ENCODE measurements around the gene EXD3. TPM values are rescaled to one million over a fixed set of nuclear protein-coding genes. Genes with fewer than 3 reads are reported as not detected.
"Not testable (repeated sequence)": the region's sequence is repeated elsewhere in the genome, so short reads cannot be mapped to it uniquely, and the experiment has no call there.

Gene EXD3
- total RNA-seq, 1 donor from 2014 or later, result 10.8 TPM

DNA sequence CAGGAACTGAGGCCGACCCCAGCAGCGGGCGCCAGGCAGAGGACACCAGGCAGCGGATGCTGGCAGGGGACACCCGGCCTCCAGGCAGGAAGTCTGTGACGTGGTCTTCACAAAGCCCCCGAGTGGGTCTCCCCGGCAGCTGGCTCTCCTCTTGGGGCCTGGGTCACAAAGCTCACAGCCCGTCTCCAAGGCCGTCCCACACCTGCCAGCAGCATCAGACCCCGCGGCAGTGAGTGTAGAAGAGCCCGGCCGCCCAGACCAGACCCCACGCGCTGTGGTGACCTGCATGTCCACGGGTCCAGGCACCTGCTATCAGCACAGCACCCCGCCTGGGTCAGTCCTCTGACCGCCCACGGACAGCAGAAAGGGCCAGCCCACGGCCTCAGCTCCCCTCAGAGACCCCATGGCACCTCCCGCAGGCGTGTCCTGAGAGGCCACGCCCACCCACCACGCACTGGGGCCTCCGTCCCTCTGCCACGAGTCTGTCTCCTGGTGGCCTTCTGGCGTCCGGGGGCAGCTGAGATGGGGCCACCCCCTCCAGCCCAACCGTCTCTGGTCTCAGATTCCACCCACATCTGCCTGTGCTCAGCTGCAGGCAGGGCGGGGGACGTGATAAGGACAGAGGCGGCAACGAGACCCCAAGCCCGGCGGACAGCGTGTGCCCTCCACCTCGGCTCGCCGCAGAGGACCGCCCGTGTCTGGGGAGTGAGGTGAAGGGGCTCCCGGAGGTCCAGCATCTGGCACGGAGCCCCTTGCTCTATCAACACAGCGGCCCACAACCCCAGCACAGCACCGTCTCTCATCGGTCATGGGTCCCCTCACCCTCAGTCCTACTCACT is 34.2 kb downstream of the EXD3 start:
- FAIRE-seq, result no peak
- TF ChIP-seq, protein P1, sequence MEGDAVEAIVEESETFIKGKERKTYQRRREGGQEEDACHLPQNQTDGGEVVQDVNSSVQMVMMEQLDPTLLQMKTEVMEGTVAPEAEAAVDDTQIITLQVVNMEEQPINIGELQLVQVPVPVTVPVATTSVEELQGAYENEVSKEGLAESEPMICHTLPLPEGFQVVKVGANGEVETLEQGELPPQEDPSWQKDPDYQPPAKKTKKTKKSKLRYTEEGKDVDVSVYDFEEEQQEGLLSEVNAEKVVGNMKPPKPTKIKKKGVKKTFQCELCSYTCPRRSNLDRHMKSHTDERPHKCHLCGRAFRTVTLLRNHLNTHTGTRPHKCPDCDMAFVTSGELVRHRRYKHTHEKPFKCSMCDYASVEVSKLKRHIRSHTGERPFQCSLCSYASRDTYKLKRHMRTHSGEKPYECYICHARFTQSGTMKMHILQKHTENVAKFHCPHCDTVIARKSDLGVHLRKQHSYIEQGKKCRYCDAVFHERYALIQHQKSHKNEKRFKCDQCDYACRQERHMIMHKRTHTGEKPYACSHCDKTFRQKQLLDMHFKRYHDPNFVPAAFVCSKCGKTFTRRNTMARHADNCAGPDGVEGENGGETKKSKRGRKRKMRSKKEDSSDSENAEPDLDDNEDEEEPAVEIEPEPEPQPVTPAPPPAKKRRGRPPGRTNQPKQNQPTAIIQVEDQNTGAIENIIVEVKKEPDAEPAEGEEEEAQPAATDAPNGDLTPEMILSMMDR (IDR thresholded peaks at IDR 0.05; ENCODE audit: insufficient read depth, low read length, severe bottlenecking), result no peak
- DNase-seq (ENCODE audit: low read depth), result no peak
- Histone ChIP-seq H3K27me3 (ENCODE audit: control insufficient read depth, insufficient read depth, low read length) (no peaks in the 10 kb centered on the region), H3K36me3 (ENCODE audit: control insufficient read depth, insufficient read depth, low read length) (no peaks in the 10 kb centered on the region), H3K4me3 (ENCODE audit: low read depth, low read length) (no peak overlapping the region)

DNA sequence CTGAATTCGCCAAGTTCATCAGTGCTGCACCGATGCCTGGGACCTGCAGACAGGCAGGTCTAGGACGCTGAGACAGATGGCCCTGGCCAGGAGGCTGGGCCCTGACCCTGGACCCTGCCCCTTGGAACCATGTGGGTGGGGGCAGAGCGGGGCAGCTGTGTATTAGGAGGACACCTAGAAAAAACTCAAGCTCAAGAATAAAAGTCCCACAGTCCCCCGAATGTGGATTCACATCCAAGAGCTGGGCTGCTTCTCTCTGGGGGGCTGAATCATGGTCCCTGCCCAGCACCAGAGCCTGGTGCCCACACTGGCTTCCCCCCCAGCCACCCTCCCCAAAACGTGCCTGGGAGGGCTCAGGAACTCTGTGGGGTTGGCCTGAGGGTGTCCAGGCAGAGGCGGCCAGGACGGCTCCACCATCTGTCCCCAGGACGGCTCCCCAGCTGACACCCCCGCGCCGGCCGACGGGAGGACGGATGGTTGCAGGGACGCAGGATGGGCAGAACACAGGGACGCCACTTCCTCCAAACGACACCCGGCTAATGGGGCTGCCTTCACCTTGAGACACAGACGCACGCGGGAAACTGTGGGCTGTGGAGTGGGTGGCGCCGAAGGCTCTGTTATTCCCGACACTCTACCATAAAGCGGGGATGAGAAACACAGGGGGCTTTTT is 34.9 kb downstream of the EXD3 start:
- TF ChIP-seq, protein P1 (IDR thresholded peaks at IDR 0.05; ENCODE audit: insufficient read depth, low read length, severe bottlenecking), result no peak
- FAIRE-seq (no peak), DNase-seq (ENCODE audit: low read depth) (no peak)
- no peak overlapping the region for H3K4me3 ChIP-seq (ENCODE audit: low read depth, low read length)
- H3K27me3 ChIP-seq (ENCODE audit: control insufficient read depth, insufficient read depth, low read length), result no peaks in the 10 kb centered on the region
- H3K36me3 ChIP-seq (ENCODE audit: control insufficient read depth, insufficient read depth, low read length), result no peaks in the 10 kb centered on the region

DNA sequence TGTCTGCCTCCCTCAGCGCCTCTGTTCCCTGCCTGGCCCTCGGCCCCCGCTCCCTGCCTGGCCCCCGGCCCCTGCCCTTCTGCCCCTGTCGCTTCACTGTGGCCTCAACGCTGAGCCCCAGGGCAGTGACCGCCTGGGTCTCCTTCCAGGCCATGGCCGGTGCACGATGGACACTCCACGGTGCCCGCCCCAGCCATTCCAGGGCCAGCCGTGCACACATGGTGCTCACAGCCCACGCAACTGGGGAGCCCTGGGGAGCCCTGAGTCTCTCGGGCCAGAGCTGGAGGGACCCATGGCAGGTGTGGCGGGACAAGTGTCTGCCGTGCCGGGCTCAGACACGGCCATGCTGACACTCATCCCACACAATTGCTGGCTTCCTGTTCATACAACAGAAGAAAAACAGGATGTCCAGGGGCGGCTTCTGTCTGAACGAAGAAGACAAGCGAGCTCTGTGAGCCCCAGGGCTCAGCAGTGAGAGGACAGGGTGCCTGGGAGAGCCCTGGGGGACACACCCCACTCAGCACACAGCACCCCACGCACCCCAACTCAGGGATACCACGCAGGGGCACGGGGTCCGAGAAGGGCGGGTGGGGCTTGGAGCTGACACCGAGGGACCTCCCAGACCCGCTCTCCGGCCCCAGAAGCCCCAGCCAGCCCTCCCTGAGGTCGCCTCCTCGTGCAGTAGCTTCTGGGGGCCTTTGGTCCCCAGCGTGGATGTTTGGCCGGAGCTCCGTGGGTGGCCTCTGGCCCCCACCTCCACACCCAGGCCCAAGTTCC is 35.7 kb downstream of the EXD3 start:
- Histone ChIP-seq H3K36me3 (ENCODE audit: control insufficient read depth, insufficient read depth, low read length) (no peaks in the 10 kb centered on the region), H3K27me3 (ENCODE audit: control insufficient read depth, insufficient read depth, low read length) (no peaks in the 10 kb centered on the region), H3K4me3 (ENCODE audit: low read depth, low read length) (no peak overlapping the region)
- no peak for DNase-seq (ENCODE audit: low read depth)
- TF ChIP-seq, protein P1 (IDR thresholded peaks at IDR 0.05; ENCODE audit: insufficient read depth, low read length, severe bottlenecking), result no peak
- FAIRE-seq, result no peak

DNA sequence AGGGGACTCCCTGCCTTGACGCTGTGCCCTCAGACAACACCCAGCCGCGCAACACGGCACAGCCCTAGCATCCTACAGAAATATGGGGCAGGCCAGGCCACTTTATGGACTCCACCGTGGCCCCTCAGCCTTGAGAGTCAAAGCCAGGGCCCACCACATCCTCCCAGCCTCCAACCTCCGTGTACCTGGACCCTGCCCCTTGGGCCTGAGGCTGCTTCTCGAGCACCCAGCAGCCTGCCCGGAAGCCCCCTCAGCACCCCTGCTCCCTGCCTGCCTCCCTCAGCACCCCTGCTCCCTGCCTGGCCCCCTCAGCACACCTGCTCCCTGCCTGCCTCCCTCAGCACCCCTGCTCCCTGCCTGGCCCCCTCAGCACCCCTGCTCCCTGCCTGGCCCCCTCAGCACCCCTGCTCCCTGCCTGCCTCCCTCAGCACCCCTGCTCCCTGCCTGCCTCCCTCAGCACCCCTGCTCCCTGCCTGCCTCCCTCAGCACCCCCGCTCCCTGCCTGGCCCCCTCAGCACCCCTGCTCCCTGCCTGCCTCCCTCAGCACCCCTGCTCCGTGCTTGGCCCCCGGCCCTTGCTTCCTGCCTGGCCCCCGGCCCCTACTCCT is 36.4 kb downstream of the EXD3 start:
- H3K4me3 ChIP-seq (ENCODE audit: low read depth, low read length); H3K27me3 ChIP-seq (ENCODE audit: control insufficient read depth, insufficient read depth, low read length); FAIRE-seq; DNase-seq (ENCODE audit: low read depth); H3K36me3 ChIP-seq (ENCODE audit: control insufficient read depth, insufficient read depth, low read length): not testable (repeated sequence)

DNA sequence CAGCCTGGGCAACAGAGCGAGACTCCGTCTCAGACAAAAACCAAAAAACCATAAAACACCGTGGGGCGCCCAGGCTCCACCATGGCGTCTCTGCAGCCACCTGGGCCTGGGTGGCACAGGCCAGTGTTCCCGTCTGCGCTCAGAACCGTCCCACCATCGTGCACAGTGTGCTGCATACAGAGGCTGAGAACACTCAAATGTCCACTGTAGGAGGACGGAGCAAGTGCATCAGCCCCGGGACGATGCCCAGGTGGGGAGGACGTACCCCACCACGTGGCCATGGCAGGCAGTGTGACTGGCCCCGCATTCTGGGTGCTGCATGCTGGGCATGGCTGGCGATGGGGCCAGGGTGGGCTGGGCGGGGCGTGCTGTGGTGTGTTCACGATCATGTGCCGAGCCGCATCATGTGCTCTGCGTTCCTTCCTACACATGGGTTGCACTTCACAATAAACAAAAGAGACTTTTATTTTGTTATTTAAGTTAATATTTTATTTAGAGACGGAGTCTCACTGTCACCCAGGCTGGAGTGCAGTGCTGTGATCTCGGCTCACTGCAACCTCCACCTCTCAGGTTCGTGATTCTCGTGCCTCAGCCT is 37.8 kb downstream of the EXD3 start:
- H3K4me3 ChIP-seq (ENCODE audit: low read depth, low read length), result no peak overlapping the region
- TF ChIP-seq, protein P1 (IDR thresholded peaks at IDR 0.05; ENCODE audit: insufficient read depth, low read length, severe bottlenecking), result no peak
- DNase-seq (ENCODE audit: low read depth) (no peak), FAIRE-seq (no peak)
- no peaks in the 10 kb centered on the region for H3K36me3 ChIP-seq (ENCODE audit: control insufficient read depth, insufficient read depth, low read length)
- H3K27me3 ChIP-seq (ENCODE audit: control insufficient read depth, insufficient read depth, low read length), result no peaks in the 10 kb centered on the region

Data from bronchial epithelial cell (primary cell).